GM21515 (cell line): Measurements from ENCODE around the gene SP6.

Experiments used
- ATAC-seq: cut with Tn5 transposase; IDR thresholded peaks from one replicate; pipeline ENCODE4 v1.9.1; 2021; ENCODE audit not compliant: unreplicated experiment

SP6 gene

DNA sequence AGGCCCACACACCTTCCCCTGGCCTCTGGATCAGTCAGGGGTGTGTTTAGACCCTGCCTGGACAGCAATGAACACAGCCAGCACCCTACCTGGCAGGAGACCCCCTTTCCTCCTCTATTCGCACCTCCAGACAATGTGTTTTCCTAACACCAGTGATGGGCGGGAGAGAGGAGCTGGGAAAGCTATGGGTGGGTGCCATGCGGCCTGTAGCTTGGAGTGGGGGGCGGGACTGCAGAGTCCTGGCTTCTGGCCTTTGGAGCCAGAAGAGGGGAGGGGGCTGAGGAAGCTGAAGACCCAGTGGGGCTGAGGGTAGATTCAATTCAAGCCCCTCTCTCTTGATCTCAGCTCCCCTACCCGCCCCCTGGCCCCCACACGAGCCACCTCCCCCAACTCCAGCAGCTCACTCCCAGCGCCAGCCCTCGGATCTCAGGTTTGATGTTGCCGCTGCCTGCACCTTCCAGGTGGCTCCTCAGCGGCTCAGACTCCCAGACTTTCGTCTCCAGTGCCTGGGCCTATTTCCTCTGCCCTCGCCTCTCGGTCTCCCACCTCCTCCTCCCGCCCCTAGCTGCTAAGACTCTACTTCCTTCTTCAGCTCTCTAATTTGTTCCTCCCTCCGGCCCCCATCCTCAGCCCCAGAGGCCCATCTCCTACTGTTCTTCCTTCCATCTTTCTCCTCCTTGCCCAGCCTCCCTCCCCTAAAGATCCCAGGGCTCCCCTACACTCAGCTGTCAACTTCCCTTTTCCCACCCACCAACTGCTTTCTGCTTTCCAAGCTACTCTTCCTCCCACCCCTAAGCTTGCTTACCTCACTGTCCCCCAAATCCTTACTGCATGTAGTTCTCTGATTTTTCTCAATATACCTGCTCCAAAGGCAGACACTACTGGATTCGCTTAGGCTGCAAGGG, 6.8 kb upstream of the SP6 start:
- no peak for ATAC-seq

DNA sequence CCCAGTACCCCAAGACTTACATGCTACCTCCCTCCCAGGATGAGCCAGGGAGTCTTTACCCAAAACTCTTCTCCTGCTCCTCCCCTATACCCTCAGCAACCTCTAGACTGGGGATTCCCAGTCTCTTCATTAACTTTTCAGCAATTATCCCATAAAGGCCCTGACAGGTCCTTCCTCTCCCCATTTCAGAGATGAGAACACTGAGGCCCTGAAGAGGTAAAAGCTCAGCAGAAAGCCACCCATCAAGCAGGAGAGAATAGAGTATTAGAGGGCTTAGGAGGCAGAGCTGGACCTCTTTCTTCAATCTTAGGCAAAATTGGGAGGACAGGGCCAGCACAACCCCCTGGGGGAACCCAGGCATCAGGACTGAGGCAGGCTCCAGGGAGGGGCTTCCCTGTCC, 5.9 kb upstream of the SP6 start:
- ATAC-seq: no peak

DNA sequence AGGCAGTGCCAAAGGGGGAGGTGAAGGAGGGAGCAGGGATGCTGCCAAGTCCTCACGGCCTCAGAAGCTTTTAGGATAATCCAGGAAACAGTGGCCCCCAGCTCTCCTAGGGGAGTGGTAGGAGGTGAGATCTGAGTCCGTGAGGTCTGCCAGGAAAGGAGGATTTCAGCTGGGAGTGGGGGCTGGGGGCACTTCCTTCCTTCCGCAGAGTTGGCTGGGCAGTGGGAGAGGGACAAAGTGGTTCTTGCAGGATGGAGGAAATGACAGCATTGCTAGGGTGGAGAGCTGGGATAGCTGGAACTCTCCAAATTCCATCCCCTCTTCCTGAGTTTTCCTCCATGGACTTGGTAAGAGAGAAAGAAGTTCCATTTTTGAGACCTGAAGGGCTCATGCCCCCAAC, 4.8 kb upstream of the SP6 start:
- no peak for ATAC-seq

DNA sequence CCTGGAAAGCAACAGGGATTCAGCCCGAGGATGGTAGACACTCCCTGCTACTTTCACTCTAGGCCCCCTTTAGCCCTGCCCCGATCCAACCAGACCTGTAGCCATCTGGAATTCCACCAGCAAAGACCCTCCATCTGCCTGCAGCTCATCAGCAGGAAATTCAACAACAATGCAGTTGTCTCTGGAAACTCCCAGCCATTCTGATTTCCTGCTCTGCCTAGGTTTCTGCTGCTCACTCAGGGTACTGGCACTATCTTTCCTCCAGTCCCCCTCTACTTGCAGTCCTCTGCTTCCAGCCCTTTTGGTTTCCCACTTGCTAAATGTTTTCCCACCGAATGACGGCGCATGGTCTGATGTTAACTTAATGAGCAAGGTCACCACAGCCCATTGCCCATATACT, 2.7 kb upstream of the SP6 start:
- no peak for ATAC-seq

DNA sequence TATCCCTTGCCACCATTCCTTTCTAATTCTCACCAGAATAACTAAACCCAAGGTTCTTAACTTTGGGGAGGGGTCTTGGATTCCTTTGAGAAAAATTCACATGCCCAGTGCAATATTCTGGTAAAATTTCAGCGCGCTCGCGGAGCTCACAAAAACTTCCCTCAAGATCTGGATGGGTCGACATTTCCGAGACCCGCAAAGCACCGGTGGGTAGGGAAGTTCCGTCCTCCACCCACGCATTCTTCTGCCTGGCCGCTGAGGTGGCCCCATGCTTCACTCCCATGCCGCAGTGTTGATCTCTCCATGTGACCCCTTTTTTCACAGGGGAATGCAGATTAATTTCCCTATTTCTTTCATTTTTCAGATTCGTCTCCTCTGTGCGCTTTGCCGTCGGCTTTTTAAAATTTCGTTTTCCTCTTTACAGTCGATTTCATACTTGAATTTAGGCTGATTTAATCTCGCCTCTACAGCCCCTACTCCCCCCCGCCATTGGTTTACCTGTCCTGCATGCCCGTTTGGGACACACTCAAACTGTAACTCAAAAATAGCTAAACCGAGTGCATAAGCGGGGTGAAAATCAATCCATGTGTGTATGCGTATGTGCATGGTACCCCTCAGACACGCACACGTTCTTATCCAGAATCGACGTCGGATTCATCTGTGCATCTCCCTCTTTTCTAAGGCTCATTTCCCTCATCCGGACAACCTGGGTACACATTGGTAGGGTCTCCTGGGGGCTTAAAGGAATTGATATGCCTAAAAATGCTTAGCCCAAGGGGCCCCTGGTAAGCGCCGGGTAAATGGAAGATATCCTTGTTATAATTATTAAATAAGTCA, 1.4 kb upstream of the SP6 start:
- no peak for ATAC-seq

DNA sequence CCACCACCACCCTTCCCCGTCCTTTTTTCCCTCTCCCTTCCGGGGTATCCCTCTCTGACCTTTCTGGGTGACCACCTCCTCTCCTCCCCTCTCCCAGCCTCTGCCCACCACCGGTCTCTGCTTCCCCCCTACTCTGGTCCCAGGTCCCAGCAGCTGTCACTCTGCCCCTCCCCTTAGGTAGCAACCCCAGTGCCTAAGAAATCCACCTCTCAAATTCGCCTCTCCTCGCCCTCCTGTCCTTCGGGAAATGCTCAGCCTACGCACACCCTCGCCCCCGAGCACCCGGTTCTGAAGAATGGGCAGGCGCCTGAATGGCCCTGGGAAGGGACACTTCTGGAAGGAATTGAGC, 775 bp upstream of the SP6 start:
- ATAC-seq: no peak

DNA sequence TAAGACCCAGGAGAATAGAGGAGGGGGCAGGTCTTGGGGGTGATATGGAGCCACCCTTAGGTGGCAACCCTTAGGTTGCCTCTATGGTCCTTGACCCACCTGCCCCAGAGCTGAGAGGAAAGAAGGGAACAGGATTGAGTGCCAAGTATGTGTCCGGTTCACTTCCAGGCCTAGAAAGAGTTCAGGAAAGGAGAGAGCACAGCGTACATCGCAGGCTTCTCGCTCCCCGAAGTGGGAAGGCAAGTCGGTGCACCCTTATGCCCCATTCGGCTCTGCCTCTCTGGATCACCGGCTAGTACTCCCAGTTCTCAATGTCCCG, 631 bp downstream of the SP6 start:
- no peak for ATAC-seq

DNA sequence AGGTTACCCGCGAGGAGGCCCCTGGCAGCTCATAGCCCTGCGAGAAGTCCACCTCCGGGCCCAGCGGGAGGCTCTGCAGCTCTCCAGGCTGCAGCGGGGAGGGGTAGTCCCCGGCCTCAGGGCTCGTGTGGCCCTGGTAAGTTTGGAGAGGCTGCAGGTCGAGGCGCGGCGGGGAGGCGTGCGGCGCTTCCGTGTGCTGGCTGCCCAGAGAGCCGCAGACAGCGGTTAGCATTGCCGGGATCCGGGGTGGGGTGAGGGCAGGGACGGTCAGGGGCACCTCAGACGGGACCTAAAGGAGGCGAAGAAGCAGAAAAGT, 2.8 kb downstream of the SP6 start:
- ATAC-seq: no peak

DNA sequence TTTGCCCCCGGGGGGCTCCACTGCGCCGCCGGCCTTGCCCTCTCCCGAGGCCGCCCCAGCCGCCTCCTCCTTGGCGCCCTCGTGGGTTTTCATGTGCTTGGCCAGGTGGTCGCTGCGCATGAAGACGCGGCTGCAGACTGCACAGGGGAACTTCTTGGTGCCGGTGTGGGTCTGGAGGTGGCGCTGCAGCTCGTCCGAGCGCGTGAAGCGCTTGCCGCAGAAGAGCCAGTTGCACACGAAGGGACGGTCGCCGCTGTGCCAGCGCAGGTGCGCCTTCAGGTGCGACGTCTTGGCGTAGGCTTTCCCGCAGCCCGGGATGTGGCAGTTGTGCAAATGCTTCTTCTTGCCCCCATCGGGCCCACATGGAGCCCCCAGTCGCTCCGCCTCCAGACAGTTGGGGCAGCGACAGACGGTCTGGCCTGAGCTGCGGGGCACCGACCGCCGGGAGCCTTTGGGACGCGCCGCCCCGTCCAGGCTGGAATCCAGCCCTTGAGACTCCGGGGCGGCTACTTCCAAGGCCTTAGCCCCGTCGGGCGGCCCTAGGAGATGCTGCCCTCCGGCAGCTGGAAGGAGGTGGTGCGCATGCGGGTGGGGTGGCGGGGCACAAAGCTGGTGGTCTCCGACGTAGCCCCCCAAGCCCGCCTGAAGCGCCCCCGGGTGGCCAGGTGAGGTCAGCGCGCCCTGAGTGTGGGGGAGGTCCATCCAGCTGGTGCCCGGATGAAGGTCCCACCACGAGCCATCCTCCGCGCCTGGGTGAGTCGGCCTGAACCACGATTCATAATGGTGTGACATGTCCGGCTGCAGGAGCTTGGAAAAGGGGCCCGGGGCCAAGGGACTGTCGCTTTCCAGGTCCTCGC, 3.4 kb downstream of the SP6 start:
- no peak for ATAC-seq

DNA sequence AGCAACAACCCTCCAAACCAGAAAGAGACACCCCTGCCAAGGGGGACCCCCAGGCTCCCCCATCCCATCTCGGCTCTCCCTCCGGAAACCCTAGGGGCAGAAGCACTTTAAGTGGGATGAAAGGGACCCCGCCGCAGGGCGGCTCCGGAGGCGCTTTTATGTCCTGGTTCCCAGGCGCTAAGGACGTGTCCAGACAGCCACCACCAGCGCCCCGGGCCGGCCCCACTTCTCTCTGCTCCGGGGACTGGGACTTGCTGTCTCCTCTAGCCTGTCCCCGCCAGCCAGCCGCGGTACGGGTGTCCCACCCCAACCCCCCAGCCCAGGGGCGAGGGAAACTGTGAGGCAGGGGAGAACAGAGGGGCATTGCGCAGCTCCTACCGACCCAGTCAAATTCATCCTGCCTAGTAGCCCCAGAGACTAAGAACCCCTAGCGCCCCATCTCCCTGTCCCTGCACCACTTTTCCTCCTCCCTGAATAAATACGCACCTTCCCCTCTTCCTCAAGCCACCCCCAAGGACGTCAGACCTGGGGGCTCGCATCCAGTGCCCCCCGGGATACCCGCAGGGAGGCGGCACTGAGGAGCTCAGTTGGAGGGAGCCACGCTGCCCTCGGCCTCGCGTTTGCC, 4.1 kb downstream of the SP6 start:
- no peak for ATAC-seq

DNA sequence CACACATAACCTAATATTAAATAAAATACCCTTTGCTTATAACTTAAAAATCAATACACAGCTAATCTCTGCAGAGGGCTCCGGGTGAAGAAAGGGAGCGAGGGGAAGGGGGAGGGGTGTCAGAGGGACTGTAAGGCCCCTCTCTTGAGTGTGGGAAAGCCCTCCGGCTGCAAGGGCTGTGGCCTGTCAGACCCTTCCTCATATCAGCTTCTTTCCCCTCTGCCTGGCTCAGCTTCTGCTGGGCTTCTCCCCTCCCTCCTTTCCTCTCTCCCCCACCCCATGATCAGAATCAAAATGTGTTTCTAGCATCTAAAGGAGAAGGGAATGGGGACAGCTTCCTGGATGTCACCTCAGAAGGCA, 5.3 kb downstream of the SP6 start:
- no peak for ATAC-seq

DNA sequence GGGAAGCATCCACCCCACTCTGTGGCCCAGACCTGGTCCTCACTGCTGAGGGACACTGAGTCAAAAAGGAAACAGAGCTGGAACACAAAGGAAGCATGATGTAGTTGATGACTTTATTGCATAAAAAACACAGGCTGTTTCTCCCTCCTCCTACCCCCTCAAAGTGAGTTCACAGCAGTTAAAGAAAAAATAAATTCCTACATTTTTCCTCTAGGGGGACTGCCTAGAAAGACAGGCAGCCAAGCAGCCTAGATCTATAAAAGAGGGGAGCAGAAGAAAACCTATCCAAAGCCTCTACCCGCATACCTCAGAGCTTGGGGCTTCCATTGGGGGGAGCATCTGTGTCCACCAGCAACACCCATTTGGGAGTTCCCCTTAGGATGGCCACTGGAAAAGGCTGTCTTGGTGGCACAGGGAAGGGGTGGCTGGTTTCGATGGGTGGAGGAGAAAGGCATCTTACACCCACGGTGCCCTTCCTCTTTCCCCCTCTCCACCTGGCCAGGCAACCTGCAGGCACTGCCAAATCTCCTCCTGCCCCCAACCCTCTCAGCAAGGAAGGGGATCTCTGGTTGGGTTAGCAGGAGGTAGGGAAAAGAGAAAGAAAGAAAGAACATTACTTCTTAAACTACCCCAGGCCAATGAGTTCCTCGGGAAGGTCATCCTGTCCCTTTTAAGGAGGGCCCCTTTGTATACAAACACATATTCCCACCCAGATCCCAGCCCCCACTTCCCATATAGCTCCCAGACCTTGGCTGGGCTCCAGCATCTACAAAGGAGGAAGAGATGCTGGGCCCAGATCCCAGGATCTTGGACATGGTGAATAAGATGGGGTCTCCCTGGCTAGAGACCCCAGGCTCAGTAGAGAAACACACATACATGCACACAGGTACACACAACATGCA, 5.9 kb downstream of the SP6 start:
- ATAC-seq: no peak

DNA sequence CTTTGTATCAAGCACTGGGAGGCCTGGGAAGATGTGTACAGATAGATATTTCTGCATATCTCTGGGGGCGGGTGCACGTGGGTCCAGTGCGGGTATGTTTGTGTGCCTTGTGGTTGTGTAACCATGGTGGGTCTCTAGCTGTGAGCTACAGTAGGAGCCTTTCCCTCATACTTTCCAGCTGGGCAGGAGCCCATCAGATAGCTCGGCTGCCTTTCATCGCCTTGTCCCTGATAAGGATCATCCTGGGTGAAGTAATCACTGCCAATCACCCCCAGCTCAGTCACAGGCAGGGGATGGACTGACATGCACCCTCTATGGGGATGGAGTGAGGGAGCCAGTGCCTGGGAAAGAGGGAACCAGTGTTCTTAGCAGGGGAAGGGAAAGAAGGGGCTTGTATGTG, 6.7 kb downstream of the SP6 start:
- ATAC-seq: no peak

DNA sequence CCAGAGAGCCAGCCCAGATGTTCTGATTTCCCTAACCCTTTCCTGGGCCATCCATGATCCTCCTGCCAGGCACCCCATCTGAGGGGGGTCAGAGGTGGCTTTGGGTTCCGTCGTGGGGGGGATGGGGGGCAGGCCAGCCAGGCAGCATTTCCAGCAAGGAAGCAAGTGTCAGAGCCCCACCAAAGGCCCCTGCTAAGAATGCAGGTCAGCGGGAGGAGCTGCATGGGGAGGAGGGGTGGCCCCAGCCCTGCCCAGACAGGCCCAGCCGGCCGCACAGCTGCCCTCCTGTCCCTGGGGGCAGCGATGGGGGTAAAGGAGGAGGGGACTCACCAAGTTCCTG, 7.6 kb downstream of the SP6 start:
- ATAC-seq: no peak

DNA sequence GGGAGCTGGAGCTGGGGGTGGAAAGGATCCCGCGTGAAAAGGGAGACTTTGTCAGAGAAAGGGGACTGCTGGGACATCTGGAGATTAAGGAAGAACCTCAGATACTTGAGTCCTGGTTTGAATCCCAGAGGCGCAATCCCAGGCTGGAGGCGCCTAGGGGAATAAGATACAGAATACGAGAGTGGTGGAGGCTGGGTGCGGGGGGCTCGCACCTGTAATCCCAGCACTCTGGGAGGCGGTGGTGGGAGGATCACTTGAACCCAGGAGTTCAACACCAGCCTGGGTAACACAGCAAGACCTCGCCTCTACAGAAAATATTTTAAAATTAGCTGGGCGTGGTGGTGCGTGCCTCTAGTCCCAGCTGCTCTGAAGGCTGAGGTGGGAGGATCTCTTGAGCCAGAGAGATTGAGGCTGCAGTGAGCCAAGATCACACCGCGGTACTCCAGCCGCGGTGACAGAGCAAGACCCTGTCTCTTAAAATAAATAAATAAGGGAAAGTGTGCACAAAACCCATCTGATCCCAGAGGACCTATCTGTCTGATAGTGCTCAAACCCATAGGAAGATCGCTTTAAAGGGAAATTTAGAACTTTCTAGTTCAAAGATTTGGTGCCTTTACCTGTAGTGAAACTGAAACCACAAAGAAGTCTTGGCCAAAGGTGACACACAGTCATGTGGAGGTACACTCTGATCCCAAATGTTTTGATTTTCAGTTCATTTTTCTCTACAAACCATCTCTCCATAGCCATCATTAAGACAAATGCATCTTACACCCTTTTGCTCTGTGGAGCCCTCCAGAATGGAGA, 9.3 kb downstream of the SP6 start:
- no peak for ATAC-seq

DNA sequence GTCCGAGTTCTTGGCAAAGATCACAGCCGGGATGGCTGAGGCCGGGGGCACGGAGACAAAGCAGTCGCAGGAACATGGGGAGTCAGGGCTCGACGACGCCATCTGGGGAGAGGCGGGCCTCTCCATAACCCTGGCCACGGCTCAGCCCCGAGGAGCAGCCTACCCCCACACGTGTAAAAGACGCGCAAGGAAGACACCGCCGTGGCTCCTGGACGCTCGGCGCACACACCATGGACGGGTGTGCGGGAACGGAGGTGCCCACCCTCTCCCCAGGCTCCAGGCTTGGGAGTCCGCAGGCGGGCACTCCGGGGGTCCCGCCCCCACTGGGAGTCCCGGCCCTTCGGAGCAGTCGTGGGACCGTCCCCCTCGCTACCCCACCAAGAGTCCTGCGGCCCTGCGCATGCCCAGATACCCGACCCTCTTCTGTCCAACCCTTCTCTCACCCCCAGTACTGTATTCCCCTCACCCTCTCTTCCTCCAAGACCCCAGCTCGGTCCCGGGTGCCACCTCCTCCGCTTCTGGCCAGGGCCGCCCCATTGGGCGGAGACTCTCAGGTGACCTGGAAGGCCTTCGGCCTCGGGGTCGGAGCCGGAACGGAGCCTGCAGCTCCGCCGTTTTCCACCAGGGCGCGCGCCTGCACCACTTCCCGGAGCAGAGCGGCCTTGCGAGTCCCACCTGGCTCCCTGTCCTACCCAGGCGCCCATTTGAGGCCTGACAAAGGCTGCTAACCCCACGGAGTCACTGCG, 10.0 kb downstream of the SP6 start, which contains the start of gene SCRN2:
Gene SCRN2 (minus strand): TSS at position 532 of the 746 bp plus-strand sequence. CDS start 430 bp downstream, at position 102.
- peak; percentile 84 for ATAC-seq

DNA sequence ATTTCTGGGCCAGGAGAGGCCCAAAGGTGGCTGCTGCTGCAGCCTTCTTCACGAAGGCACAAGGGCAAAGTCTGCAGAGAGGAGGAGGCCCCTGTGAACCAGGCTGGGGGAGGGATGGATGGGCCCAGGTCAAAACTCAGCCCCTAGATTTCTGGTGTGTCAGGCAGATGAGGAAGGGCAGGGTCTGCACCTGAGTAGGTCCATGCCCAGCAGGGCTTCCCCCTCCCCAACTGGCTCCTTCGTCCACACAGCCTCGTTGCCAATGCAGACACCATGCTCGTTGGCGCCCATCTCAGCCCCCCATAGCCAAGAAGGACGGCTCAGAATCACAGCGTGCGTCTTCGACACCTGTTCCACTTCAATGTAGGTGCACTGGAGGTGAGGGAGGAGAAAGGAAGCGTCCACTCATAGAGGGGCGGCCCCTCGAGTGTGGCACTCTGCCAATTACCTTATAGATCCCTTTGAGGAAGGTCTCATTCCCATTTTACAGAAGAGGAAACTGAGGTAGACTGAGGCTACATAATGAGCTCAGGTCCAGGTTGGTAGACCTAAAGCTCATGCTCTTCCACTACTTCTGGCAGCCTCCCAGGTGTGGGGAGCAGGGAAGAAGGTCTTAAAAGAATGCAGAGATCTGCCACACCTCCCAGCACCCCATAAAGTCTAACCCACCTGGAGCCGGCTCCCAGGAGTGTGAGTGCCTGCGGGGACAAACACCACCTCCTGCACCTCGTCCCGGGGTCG, 10.8 kb downstream of the SP6 start:
- ATAC-seq: no peak

DNA sequence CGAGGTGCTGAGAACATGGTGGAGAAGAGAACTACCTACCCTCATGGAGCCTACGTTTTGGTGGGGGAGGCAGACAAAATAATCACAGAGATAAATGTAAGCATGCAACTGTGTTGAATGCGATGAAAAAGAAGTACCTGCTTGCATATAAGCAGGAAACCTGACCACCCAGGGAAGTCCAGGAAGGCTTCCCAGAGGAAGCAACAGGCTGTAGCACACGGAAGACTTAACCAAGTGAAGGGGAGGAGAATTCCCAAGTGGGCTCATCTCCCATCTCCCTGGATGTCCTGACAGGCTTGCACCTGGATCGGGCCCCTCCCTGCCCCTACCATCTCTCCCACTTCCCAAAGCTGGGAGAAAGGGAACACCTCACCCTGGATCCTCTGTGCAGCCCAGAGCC, 11.9 kb downstream of the SP6 start:
- no peak for ATAC-seq
